Keratinocyte (primary cell): Measurements from ENCODE around the gene PTN.

ENCODE experiments used
- CTCF ChIP-seq, 3 experiments: IDR thresholded peaks in 1 of 3; conservative IDR thresholded peaks in 1 of 3; optimal IDR thresholded peaks in 1 of 3; 2 replicates in 2 of 3; 3 replicates in 1 of 3; pipeline versions ENCODE3 to v1.5.1; 2011; ENCODE audit warnings: low read length in 3 of 3, mild to moderate bottlenecking in 3 of 3, moderate library complexity in 2 of 3, control low read depth in 1 of 3, inconsistent platforms in 1 of 3; ENCODE audit not compliant: insufficient read depth in 2 of 3; ENCODE audit errors: extremely low read depth in 1 of 3
- EZH2 ChIP-seq: IDR thresholded peaks from one replicate; pipeline ENCODE4 v1.6.1; 2012; ENCODE audit warnings: inconsistent platforms, mild to moderate bottlenecking, low read length, moderate library complexity

- no peak for TF ChIP-seq CTCF (optimal IDR thresholded peaks at IDR 0.05 in 1 of 3, IDR thresholded peaks at IDR 0.05 in 1 of 3, conservative IDR thresholded peaks at IDR 0.05 in 1 of 3; ENCODE audit: extremely low read depth in 1 of 3, insufficient read depth in 2 of 3, low read length in 3 of 3)
- TF ChIP-seq EZH2, result no peak
Observed at GRCh38 chr7:137342828-137343261, 688 bp downstream of the PTN start.
